Measurements from ENCODE around the gene GFER. TPM values are rescaled to one million over a fixed set of nuclear protein-coding genes. Genes with fewer than 3 reads are reported as not detected.
A peak's percentile ranks its signal among the peaks of the same experiment; 100 is the strongest.

Gene GFER
- total RNA-seq, 1 donor: 8.7 TPM

GRCh38 chr16:2027024-2028010 lies 43.3 kb downstream of the GFER start:
- H3K27ac ChIP-seq (ENCODE audit: low read depth, low read length): no peak overlapping the region
- peaks cover 18% of the 10 kb centered on the region for H3K4me1 ChIP-seq (ENCODE audit: insufficient read depth, low read length)
- no peak overlapping the region for H2AFZ ChIP-seq (ENCODE audit: low read length)
- no peaks in the 10 kb centered on the region for H3K36me3 ChIP-seq (ENCODE audit: insufficient read depth, low read length)
- TF ChIP-seq CTCF (IDR thresholded peaks at IDR 0.05; ENCODE audit: extremely low read depth, low read depth, low read length): no peak
- DNase-seq (ENCODE audit: insufficient read length, low spot score, missing footprints): peak; percentile 97
- peaks cover 16% of the 10 kb centered on the region for H4K20me1 ChIP-seq (ENCODE audit: insufficient read depth, low read length)
- H3K27me3 ChIP-seq (ENCODE audit: insufficient read depth, low read length): no peaks in the 10 kb centered on the region
- no peaks in the 10 kb centered on the region for H3K9me3 ChIP-seq (ENCODE audit: low read depth, low read length)
- peaks cover 15% of the 10 kb centered on the region for H3K79me2 ChIP-seq (ENCODE audit: insufficient read depth, low read length)
- peak overlapping the region; percentile 79 for H3K4me2 ChIP-seq (ENCODE audit: insufficient read depth, low read length)
- peak overlapping the region; percentile 72 for H3K4me3 ChIP-seq (ENCODE audit: insufficient read depth, low read length)

- Histone ChIP-seq H3K9me3 (ENCODE audit: low read depth, low read length) (no peaks in the 10 kb centered on the region), H3K27ac (ENCODE audit: low read depth, low read length) (no peak overlapping the region), H3K79me2 (ENCODE audit: insufficient read depth, low read length) (peaks cover 15% of the 10 kb centered on the region), H4K20me1 (ENCODE audit: insufficient read depth, low read length) (peaks cover 16% of the 10 kb centered on the region), H3K4me1 (ENCODE audit: insufficient read depth, low read length) (peaks cover 20% of the 10 kb centered on the region), H3K27me3 (ENCODE audit: insufficient read depth, low read length) (no peaks in the 10 kb centered on the region), H3K4me2 (ENCODE audit: insufficient read depth, low read length) (peak overlapping the region; percentile 79), H3K4me3 (ENCODE audit: insufficient read depth, low read length) (peak overlapping the region; percentile 72), H2AFZ (ENCODE audit: low read length) (no peak overlapping the region), H3K36me3 (ENCODE audit: insufficient read depth, low read length) (no peaks in the 10 kb centered on the region)
- TF ChIP-seq CTCF (IDR thresholded peaks at IDR 0.05; ENCODE audit: extremely low read depth, low read depth, low read length): no peak
- no peak for DNase-seq (ENCODE audit: insufficient read length, low spot score, missing footprints)
Measured at GRCh38 chr16:2028146-2028545, 44.2 kb downstream of the GFER start.

- no peak overlapping the region for H3K27ac ChIP-seq (ENCODE audit: low read depth, low read length)
- peaks cover 15% of the 10 kb centered on the region for H3K79me2 ChIP-seq (ENCODE audit: insufficient read depth, low read length)
- H3K9me3 ChIP-seq (ENCODE audit: low read depth, low read length): no peaks in the 10 kb centered on the region
- no peak for DNase-seq (ENCODE audit: insufficient read length, low spot score, missing footprints)
- H4K20me1 ChIP-seq (ENCODE audit: insufficient read depth, low read length): peaks cover 16% of the 10 kb centered on the region
- peaks cover 26% of the 10 kb centered on the region for H3K4me1 ChIP-seq (ENCODE audit: insufficient read depth, low read length)
- no peak for TF ChIP-seq CTCF (IDR thresholded peaks at IDR 0.05; ENCODE audit: extremely low read depth, low read depth, low read length)
- no peaks in the 10 kb centered on the region for H3K27me3 ChIP-seq (ENCODE audit: insufficient read depth, low read length)
- H2AFZ ChIP-seq (ENCODE audit: low read length): no peak overlapping the region
- H3K4me3 ChIP-seq (ENCODE audit: insufficient read depth, low read length): no peak overlapping the region
- peak overlapping the region; percentile 79 for H3K4me2 ChIP-seq (ENCODE audit: insufficient read depth, low read length)
- no peaks in the 10 kb centered on the region for H3K36me3 ChIP-seq (ENCODE audit: insufficient read depth, low read length)
Measured at GRCh38 chr16:2028620-2029220, 44.7 kb downstream of the GFER start.

- Histone ChIP-seq H3K27ac (ENCODE audit: low read depth, low read length) (no peak overlapping the region), H3K27me3 (ENCODE audit: insufficient read depth, low read length) (no peaks in the 10 kb centered on the region), H3K4me2 (ENCODE audit: insufficient read depth, low read length) (peak overlapping the region; percentile 9), H3K4me3 (ENCODE audit: insufficient read depth, low read length) (no peak overlapping the region), H3K79me2 (ENCODE audit: insufficient read depth, low read length) (peaks cover 15% of the 10 kb centered on the region), H3K4me1 (ENCODE audit: insufficient read depth, low read length) (peaks cover 30% of the 10 kb centered on the region), H2AFZ (ENCODE audit: low read length) (no peak overlapping the region), H4K20me1 (ENCODE audit: insufficient read depth, low read length) (peaks cover 16% of the 10 kb centered on the region), H3K36me3 (ENCODE audit: insufficient read depth, low read length) (no peaks in the 10 kb centered on the region), H3K9me3 (ENCODE audit: low read depth, low read length) (no peaks in the 10 kb centered on the region)
- no peak for DNase-seq (ENCODE audit: insufficient read length, low spot score, missing footprints)
- no peak for TF ChIP-seq CTCF (IDR thresholded peaks at IDR 0.05; ENCODE audit: extremely low read depth, low read depth, low read length)
Measured at GRCh38 chr16:2029350-2029749, 45.4 kb downstream of the GFER start.

Measured in osteoblast (primary cell).